GM23248 (cell line): Measurements from ENCODE around the gene KIF3A.

Experiments used
- EZH2 ChIP-seq: fragments of 200-600 bp; sonication (generic); IDR thresholded peaks from 2 replicates; pipeline ENCODE4 v1.6.1; 2018; ENCODE audit warnings: antibody characterized with exemption, mild to moderate bottlenecking; ENCODE audit not compliant: insufficient read depth, poor library complexity, severe bottlenecking
- EZH2phosphoT487 ChIP-seq: fragments of 200-600 bp; sonication (generic); IDR thresholded peaks from 2 replicates; pipeline ENCODE4 v1.6.1; 2018; ENCODE audit warnings: antibody characterized with exemption, moderate library complexity, mild to moderate bottlenecking, low read depth; ENCODE audit not compliant: insufficient read depth

DNA sequence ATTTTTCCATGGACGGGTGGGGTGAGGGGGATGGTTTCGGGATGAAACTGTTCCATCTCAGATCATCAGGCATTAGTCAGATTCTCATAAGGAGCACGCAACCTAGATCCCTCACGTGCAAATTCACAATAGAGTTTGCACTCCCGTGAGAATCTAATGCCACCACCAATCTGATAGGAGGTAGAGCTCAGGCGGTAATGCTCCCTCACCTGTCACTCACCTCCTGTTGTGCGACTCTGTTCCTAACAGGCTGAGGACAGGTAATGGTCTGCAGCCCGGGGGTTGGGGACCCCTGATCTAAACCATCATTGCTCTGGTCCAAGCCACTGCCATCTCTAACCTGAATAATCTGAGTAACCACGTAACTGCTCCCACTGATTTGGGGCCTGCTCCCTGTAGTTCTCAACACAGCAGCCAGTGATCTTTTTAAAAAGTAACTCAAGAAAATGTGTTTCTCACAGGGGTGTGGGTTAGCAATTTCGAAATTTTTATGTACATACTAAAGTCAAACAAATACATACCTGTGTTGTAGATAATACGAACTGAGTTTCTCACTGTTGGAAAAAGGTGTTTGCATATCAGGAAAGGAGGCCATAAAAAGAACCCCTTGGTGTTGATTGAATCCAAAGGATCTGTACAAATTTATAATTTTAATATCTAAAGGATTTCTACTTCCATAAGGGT lies 90.6 kb downstream of the KIF3A start:
- TF ChIP-seq EZH2 = no peak
- no peak for TF ChIP-seq EZH2phosphoT487
